GM18499 (cell line): ENCODE data around the gene ACKR1.

Experiments used
- ATAC-seq: cut with Tn5 transposase; IDR thresholded peaks from one replicate; pipeline ENCODE4 v1.9.1; 2021; ENCODE audit warnings: moderate number of reproducible peaks; ENCODE audit not compliant: insufficient read depth, unreplicated experiment

Gene ACKR1

GRCh38 chr1:159204161-159205141 is at the start of gene ACKR1:
Gene ACKR1, plus strand, starts transcription at chr1:159204875. Its CDS starts 85 bp downstream, at chr1:159204960.
- ATAC-seq = no peak

DNA sequence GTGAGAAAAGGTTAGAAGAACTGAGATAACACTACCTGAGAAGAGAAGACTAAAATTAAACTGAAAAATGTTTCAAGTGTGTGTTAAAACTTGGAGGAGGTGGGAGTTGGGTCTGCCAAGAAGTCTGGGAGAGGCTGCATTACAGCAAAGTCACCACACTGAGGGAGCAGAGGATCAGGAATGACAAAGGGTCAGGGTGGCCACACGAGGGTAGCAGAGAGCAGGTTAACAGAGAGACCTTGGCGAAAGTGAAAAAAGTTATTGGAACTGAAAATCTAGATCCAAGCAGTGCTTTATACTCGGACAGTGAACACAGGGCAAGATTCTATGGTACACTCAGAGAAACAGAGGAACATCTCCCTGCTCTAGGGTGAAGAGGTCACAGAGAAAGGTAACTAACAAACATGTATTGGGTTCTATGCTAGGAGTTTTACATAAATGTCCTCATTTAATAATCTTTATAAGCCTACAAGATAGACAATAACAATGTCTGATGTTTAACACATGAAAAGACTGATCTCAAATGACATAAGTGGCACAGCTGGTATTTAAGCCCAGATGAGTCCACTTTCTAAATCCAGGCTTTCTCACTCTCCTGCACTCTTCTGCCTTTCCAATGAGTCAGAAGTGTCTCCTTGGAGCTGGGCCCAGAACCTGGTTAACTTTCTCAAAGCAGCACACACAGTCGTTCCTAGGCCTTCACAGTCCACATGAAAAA is 43.5 kb upstream of the ACKR1 start:
- peak; percentile 79 for ATAC-seq

GRCh38 chr1:159161719-159162026 is 43.0 kb upstream of the ACKR1 start:
- no peak for ATAC-seq

- no peak for ATAC-seq
Measured at GRCh38 chr1:159162516-159163265, 42.0 kb upstream of the ACKR1 start.

- ATAC-seq = no peak
Measured at GRCh38 chr1:159163614-159164228, 41.0 kb upstream of the ACKR1 start.

GRCh38 chr1:159168043-159168442 is 36.6 kb upstream of the ACKR1 start:
- no peak for ATAC-seq

DNA sequence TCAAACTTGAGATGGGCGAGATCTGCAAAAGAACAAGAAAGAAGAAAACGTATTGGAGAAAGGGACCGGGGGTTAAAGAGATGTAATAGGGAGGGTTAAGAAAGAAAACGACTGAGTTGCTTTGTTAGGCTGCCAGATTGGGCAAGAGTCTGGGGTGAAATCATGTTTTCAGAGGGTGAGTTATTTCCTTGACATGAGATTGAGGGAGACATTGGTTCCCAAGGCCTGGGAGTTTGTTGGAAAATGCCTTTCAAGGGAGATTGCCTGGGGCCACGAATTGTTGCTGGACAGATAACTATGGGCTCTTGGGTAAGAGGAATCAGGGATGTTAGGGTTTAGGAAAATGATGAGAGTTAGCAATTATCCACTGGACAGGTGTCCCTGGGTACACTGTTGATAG is 34.0 kb upstream of the ACKR1 start:
- ATAC-seq = no peak

GRCh38 chr1:159171254-159171687 is 33.4 kb upstream of the ACKR1 start, which contains the start of gene CADM3:
Gene CADM3, plus strand, starts transcription at chr1:159171615. Its CDS starts 151 bp downstream, at chr1:159171766.
- ATAC-seq = no peak

DNA sequence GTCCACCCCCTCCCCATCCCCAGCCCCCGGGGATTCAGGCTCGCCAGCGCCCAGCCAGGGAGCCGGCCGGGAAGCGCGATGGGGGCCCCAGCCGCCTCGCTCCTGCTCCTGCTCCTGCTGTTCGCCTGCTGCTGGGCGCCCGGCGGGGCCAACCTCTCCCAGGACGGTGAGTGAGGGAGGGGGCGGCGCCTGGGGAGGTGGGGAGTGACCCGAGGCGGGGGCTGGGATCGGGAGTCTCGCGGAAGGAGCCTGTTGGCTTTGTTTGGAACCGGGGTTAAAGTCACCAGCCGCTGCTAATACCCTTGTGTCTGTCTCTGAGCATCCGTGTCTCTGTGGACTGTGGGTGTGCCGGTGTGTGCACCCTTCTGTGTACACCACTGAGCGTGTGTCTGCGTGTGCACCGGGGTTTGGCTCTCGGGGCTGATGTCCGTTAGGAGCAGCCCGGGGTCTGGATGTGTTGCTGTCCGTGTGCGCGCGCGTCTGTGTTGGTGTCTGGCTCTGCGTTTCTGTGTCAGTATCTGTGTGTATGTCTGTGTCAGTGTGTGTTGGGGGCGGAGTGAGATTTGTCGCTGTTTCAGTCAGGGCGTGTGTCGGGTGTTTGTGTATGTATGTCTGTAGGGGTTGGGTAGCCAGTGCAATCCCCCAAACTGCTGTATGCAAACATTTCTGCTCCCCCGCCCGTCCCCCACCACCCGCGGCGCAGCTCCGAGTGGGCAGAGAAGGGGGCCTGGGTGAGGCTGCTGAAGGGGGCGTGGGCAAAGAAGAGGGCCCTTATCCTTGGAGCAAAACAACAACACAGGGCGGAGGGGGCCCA is 32.8 kb upstream of the ACKR1 start:
- ATAC-seq = no peak

- ATAC-seq = no peak
Measured at GRCh38 chr1:159172614-159173291, 31.9 kb upstream of the ACKR1 start.

DNA sequence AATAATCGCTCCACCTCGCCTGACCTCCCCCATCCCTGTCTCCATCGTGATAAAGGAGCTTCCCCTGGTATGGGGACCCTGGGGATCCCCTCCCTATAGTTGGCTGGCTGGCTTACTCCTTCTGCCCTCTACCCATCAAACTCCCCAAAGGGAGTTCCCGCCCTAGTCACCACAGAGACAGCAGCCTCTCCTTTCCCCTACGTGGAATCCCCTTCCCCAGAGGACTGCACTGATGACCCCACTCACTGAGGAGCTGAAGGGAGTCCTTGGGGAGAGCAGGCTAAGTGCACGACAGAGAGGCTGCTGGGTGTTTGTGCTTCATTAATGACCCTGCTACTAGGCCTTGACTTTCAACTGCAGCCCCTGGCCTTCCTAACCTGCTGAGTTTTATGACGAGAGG is 31.4 kb upstream of the ACKR1 start:
- ATAC-seq = no peak

DNA sequence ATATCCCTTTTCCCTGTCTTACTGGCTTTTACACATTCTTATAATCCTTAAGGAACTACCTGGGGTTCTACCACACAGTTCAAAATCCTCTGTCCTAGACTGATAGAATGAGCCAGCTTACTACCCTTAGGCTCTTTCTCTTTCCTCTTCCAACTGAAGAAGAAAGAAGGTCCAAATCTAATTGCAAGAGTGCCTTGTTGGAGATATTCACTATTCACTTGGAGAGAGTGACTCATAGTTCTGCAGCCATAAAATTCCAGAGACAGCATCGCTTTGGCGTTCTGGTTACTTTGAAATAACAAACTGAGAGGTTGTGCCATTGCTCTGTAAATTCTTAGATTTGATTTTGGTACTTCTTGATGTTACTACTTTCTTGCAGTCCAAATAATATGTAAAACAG is 29.1 kb upstream of the ACKR1 start:
- no peak for ATAC-seq

- no peak for ATAC-seq
Measured at GRCh38 chr1:159177272-159177907, 27.3 kb upstream of the ACKR1 start.

DNA sequence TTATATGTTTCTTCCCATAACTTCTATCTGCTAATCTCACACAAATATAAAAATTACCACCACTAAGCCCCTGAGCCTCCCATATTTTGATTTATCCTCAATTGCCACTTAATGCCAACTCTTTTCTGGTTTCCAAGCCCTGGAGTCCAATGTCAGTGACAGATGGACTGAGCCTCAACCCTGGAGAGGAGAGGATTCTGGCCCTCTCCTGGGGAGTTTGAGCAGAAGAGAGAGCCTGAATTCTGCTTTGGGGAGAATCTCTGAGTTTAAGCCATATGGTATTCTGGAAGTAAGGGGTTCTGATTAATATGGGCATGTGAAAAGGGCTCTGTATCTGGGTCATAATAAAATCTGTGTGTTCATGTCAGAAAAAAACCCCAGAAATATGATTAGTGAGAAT is 24.8 kb upstream of the ACKR1 start:
- no peak for ATAC-seq

DNA sequence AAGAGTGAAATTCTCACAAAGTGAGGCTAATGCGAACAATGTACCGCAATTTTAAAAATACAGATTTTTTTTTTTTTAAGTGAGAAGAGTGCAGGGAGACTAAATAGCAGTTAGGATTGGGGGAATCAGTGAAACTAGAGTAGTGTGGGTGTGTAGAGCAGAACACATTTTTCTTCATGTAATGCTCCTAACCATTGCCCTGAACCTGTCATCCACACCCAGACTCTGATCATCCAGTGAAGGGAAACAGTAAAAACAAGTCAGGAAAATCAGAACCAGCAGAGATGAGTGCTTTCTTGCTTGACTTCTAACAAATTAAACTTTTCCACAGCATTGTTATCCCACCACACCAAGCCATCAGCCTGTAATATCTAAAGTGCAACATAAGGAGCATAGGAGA is 24.2 kb upstream of the ACKR1 start:
- ATAC-seq = no peak

- no peak for ATAC-seq
Measured at GRCh38 chr1:159181328-159182024, 23.2 kb upstream of the ACKR1 start.

DNA sequence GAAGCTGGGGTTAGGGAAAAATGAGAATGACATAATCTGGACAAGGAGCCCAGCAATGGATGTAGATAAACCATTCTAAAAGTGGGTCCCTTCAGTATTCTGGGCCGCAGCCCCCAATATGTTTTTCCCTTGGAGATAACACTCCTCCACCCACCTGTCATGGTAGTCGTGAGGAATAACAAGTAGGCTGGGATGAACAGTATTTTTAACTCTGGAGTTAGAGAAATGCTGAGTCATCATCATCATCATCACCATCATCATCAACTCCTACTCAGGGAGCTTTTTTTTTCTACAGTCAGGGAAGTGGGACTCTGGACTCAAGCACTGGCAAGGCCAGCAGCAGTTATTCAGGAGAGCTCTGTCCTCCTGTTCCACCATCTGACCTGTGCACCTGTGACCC is 20.5 kb upstream of the ACKR1 start:
- ATAC-seq = no peak

GRCh38 chr1:159185121-159185520 is 19.6 kb upstream of the ACKR1 start:
- no peak for ATAC-seq
